Measurements from ENCODE around the gene HIVEP3.

HIVEP3 gene

DNA sequence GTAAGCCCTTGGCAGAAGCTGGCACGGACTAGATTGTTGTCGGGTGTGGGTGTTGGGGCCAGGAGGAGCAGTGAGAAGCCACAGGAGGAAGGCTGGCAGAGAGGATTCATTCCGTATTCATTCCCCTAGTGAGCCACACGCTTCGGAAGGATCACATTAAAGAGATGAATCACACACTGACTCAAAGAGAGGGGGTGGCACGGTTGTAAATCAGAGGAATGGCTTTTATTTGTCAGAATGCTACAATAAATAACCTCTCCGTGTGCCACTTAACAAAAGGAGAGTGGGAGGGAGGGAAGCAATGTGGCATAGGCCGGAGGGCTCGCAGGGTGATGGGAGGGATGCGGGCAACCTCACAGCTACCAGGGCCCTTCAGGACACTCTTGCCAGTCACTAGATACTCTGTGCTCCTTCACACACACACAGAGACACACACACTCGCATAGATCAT, 135.5 kb downstream of the HIVEP3 start:
- no peak for DNase-seq (ENCODE audit: low read depth, low spot score)
- Histone ChIP-seq H3K9me3 (ENCODE audit: insufficient read depth, low read length) (peaks cover 17% of the 10 kb centered on the region), H3K9ac (ENCODE audit: insufficient read length, low read depth) (no peak overlapping the region), H3K36me3 (ENCODE audit: insufficient read depth, insufficient read length, low read length) (no peaks in the 10 kb centered on the region), H3K27me3 (ENCODE audit: insufficient read depth, insufficient read length) (no peaks in the 10 kb centered on the region), H3K4me3 (ENCODE audit: insufficient read length, low read depth) (no peak overlapping the region), H3K4me1 (ENCODE audit: insufficient read depth, insufficient read length) (peaks cover 5% of the 10 kb centered on the region)
- TF ChIP-seq SUZ12 (IDR thresholded peaks at IDR 0.05; ENCODE audit: extremely low read depth, insufficient read depth, insufficient read length) (no peak), YY1 (IDR thresholded peaks at IDR 0.05; ENCODE audit: insufficient read depth, insufficient read length) (no peak), ZNF274 (IDR thresholded peaks at IDR 0.05; ENCODE audit: low read depth, low read length) (no peak)

DNA sequence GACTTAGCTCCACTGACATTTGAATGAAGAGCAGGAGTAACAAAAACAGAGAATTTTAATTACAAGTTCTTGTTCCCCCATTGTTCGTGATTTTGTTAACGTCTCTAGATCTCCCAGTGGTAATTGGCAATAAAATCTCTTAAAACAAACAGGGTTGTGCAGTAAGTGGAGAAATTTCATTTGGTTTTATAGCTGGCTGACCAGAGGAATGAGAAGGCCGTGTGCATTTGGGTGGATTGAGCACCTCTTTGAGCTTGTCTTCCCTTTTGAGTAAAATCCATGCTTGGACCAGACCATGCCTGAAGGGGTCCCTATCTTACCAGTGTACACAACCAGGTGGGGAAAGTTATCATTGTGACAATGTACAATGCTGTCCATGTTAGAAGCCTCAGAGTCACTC, 137.8 kb downstream of the HIVEP3 start:
- Histone ChIP-seq H3K27me3 (ENCODE audit: insufficient read depth, insufficient read length) (no peaks in the 10 kb centered on the region), H3K9ac (ENCODE audit: insufficient read length, low read depth) (no peak overlapping the region), H3K4me1 (ENCODE audit: insufficient read depth, insufficient read length) (peaks cover 5% of the 10 kb centered on the region), H3K9me3 (ENCODE audit: insufficient read depth, low read length) (peaks cover 17% of the 10 kb centered on the region), H3K4me3 (ENCODE audit: insufficient read length, low read depth) (no peak overlapping the region), H3K36me3 (ENCODE audit: insufficient read depth, insufficient read length, low read length) (no peaks in the 10 kb centered on the region)
- no peak for TF ChIP-seq SUZ12 (IDR thresholded peaks at IDR 0.05; ENCODE audit: extremely low read depth, insufficient read depth, insufficient read length)
- TF ChIP-seq YY1 (IDR thresholded peaks at IDR 0.05; ENCODE audit: insufficient read depth, insufficient read length): no peak
- no peak for TF ChIP-seq ZNF274 (IDR thresholded peaks at IDR 0.05; ENCODE audit: low read depth, low read length)
- no peak for DNase-seq (ENCODE audit: low read depth, low spot score)

DNA sequence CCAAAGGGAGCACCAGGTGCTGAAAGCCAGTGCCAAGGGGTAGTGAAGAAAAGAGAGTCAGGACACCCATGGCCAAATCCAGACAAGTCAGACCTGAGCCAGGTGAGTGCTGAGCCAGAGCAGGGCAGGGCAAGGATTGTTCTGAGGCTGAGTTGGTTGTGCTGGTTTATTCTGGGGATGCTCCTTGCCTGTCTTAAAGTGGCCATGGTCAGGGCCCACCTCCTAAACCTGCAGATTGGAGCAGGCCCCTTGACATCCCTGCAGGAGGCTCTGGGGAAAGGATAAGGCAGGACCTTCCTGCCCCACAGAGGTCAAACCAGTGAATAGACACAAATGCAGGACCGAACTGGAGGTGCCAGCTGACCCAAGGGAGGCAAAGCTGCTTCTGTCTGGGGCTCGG, 138.4 kb downstream of the HIVEP3 start:
- Histone ChIP-seq H3K4me1 (ENCODE audit: insufficient read depth, insufficient read length) (peaks cover 5% of the 10 kb centered on the region), H3K36me3 (ENCODE audit: insufficient read depth, insufficient read length, low read length) (no peaks in the 10 kb centered on the region), H3K9ac (ENCODE audit: insufficient read length, low read depth) (no peak overlapping the region), H3K4me3 (ENCODE audit: insufficient read length, low read depth) (no peak overlapping the region), H3K9me3 (ENCODE audit: insufficient read depth, low read length) (peaks cover 17% of the 10 kb centered on the region), H3K27me3 (ENCODE audit: insufficient read depth, insufficient read length) (no peaks in the 10 kb centered on the region)
- DNase-seq (ENCODE audit: low read depth, low spot score): no peak
- no peak for TF ChIP-seq SUZ12 (IDR thresholded peaks at IDR 0.05; ENCODE audit: extremely low read depth, insufficient read depth, insufficient read length)
- TF ChIP-seq YY1 (IDR thresholded peaks at IDR 0.05; ENCODE audit: insufficient read depth, insufficient read length): no peak
- no peak for TF ChIP-seq ZNF274 (IDR thresholded peaks at IDR 0.05; ENCODE audit: low read depth, low read length)

DNA sequence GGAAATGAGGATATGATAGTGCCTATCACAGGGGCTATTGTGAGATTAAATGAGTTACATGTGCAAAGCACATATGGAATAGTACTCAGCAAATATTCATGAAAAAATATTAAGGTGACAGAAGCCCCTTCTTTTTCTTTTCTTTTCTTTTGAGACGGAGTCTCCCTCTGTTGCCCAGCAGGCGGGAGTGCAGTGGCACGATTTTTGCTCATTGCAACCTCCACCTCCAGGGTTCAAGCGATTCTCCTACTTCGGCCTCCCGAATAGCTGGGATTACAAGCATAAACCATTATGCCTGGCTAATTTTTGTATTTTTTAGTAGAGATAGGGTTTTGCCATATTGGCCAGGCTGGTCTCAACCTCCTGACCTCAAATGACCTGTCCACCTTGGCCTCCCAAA, 139.4 kb downstream of the HIVEP3 start:
- TF ChIP-seq SUZ12 (IDR thresholded peaks at IDR 0.05; ENCODE audit: extremely low read depth, insufficient read depth, insufficient read length) (no peak), ZNF274 (IDR thresholded peaks at IDR 0.05; ENCODE audit: low read depth, low read length) (no peak), YY1 (IDR thresholded peaks at IDR 0.05; ENCODE audit: insufficient read depth, insufficient read length) (no peak)
- Histone ChIP-seq H3K27me3 (ENCODE audit: insufficient read depth, insufficient read length) (no peaks in the 10 kb centered on the region), H3K9me3 (ENCODE audit: insufficient read depth, low read length) (peaks cover 8% of the 10 kb centered on the region), H3K36me3 (ENCODE audit: insufficient read depth, insufficient read length, low read length) (no peaks in the 10 kb centered on the region), H3K4me3 (ENCODE audit: insufficient read length, low read depth) (no peak overlapping the region), H3K4me1 (ENCODE audit: insufficient read depth, insufficient read length) (peaks cover 5% of the 10 kb centered on the region), H3K9ac (ENCODE audit: insufficient read length, low read depth) (no peak overlapping the region)
- no peak for DNase-seq (ENCODE audit: low read depth, low spot score)

DNA sequence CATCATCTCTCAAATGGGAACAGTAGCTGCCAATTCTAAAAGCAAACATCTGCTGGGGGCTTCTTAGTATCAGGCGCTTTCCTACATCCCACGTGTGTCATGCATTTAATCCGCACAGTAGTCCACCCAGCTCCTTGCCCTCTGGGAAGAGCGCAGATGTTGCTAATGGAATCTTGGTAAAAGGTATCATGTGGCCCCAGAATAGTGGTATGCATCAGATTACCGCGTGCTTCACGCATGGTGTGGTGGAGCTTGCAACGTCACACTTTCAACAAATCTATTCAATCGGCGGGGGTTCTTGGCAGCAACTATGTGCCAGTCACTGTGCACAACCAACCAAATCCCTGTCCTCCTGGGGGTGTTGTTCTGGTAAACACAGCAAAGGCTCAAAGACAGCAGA, 141.0 kb downstream of the HIVEP3 start:
- DNase-seq (ENCODE audit: low read depth, low spot score): no peak
- TF ChIP-seq SUZ12 (IDR thresholded peaks at IDR 0.05; ENCODE audit: extremely low read depth, insufficient read depth, insufficient read length): no peak
- no peak for TF ChIP-seq ZNF274 (IDR thresholded peaks at IDR 0.05; ENCODE audit: low read depth, low read length)
- TF ChIP-seq YY1 (IDR thresholded peaks at IDR 0.05; ENCODE audit: insufficient read depth, insufficient read length): no peak
- no peaks in the 10 kb centered on the region for H3K27me3 ChIP-seq (ENCODE audit: insufficient read depth, insufficient read length)
- H3K9me3 ChIP-seq (ENCODE audit: insufficient read depth, low read length): no peaks in the 10 kb centered on the region
- H3K9ac ChIP-seq (ENCODE audit: insufficient read length, low read depth): no peak overlapping the region
- H3K4me3 ChIP-seq (ENCODE audit: insufficient read length, low read depth): no peak overlapping the region
- no peaks in the 10 kb centered on the region for H3K36me3 ChIP-seq (ENCODE audit: insufficient read depth, insufficient read length, low read length)
- peaks cover 5% of the 10 kb centered on the region for H3K4me1 ChIP-seq (ENCODE audit: insufficient read depth, insufficient read length)

DNA sequence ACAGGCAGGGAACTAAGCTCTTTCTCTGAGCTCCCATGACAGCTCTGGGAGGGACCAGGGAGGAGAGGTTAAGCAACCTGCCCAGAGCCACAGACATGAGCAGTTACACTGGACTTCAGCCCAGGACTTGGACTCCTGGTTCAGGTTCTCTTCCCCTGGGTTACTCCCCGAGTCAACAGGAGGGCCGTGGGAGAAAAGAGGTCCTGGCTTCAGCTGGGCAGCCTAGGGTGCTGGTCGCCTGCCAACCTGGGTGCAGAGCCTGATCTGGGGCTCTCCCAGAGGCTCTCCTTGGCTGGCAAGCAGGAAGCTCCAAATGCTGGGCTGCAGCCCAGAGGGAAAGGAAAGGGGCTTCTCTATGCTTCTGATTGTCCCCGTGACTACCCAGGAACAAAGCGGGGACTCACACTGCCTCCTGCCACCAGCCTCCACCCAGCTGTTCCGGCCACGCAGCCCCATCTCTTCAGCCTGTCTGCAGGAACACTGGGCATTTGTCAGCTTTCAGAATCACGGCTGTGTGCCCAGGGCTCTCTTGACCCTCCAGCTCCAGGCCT, 141.8 kb downstream of the HIVEP3 start:
- H3K9ac ChIP-seq (ENCODE audit: insufficient read length, low read depth): no peak overlapping the region
- no peak for DNase-seq (ENCODE audit: low read depth, low spot score)
- H3K36me3 ChIP-seq (ENCODE audit: insufficient read depth, insufficient read length, low read length): no peaks in the 10 kb centered on the region
- TF ChIP-seq ZNF274 (IDR thresholded peaks at IDR 0.05; ENCODE audit: low read depth, low read length): no peak
- TF ChIP-seq YY1 (IDR thresholded peaks at IDR 0.05; ENCODE audit: insufficient read depth, insufficient read length): no peak
- TF ChIP-seq SUZ12 (IDR thresholded peaks at IDR 0.05; ENCODE audit: extremely low read depth, insufficient read depth, insufficient read length): no peak
- H3K4me3 ChIP-seq (ENCODE audit: insufficient read length, low read depth): no peak overlapping the region
- no peaks in the 10 kb centered on the region for H3K9me3 ChIP-seq (ENCODE audit: insufficient read depth, low read length)
- H3K27me3 ChIP-seq (ENCODE audit: insufficient read depth, insufficient read length): no peaks in the 10 kb centered on the region
- H3K4me1 ChIP-seq (ENCODE audit: insufficient read depth, insufficient read length): peaks cover 5% of the 10 kb centered on the region

DNA sequence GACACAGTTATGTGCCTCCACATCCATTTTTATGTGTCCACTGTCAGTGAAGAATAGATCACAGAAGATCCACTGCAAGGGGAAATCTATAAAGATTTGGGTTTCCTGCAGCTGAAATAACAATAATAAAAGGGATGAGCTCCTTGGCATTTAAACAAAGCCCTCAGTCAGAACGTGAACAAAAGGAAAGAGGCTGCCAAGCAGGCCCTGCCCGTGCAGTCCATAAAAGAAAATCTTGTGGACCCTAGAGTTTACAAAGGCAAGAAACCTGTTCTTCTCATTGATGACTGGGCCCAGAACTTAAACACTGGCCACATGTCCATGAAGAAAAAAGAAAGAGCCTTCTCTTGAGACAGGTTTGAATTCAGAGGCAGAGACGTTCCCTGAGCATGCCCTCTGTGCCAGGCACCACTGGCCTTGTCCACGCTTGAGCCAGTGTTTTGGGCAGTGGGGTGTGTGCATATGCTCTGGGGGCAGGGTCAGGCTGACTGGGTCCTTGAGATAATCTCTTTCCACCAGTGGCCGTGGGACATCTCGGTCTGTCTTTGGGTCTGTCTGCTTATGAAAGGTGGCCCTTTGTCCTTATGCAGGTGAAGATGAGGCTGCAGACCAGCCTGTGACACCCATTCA, 142.7 kb downstream of the HIVEP3 start:
- H3K9me3 ChIP-seq (ENCODE audit: insufficient read depth, low read length): no peaks in the 10 kb centered on the region
- no peaks in the 10 kb centered on the region for H3K27me3 ChIP-seq (ENCODE audit: insufficient read depth, insufficient read length)
- H3K4me1 ChIP-seq (ENCODE audit: insufficient read depth, insufficient read length): peaks cover 5% of the 10 kb centered on the region
- no peak overlapping the region for H3K4me3 ChIP-seq (ENCODE audit: insufficient read length, low read depth)
- H3K36me3 ChIP-seq (ENCODE audit: insufficient read depth, insufficient read length, low read length): no peaks in the 10 kb centered on the region
- DNase-seq (ENCODE audit: low read depth, low spot score): no peak
- H3K9ac ChIP-seq (ENCODE audit: insufficient read length, low read depth): no peak overlapping the region
- no peak for TF ChIP-seq SUZ12 (IDR thresholded peaks at IDR 0.05; ENCODE audit: extremely low read depth, insufficient read depth, insufficient read length)
- TF ChIP-seq ZNF274 (IDR thresholded peaks at IDR 0.05; ENCODE audit: low read depth, low read length): no peak
- TF ChIP-seq YY1 (IDR thresholded peaks at IDR 0.05; ENCODE audit: insufficient read depth, insufficient read length): no peak
